ENCODE data around the gene TBC1D20. TPM values are rescaled to one million over a fixed set of nuclear protein-coding genes. Genes with fewer than 3 reads are reported as not detected.
A peak's percentile ranks its signal among the peaks of the same experiment; 100 is the strongest.
"Not testable (repeated sequence)": the region's sequence is repeated elsewhere in the genome, so short reads cannot be mapped to it uniquely, and the experiment has no call there.

The TBC1D20 gene
- total RNA-seq, 3 donors from 2014 or later (not counting 1 experiment from before 2014, with no cell fraction given) = 32.5 to 47.6 (median 44.2) TPM

GRCh38 chr20:458776-459175 is 3.6 kb downstream of the TBC1D20 start:
- Mint-ChIP-seq H3K27me3 (ENCODE audit: low read depth in 2 of 2) (no peaks in the 10 kb centered on the region), H3K4me3 (no peak overlapping the region), H3K36me3 (no peaks in the 10 kb centered on the region), H3K27ac (no peak overlapping the region), H3K4me1 (peaks cover 34 to 52% of the 10 kb centered on the region in 2 donors), H3K9me3 (no peaks in the 10 kb centered on the region)
- peaks cover 18% of the 10 kb centered on the region for H3K4me1 ChIP-seq (ENCODE audit: control insufficient read depth, insufficient read depth, low read length)
- DNase-seq (no peak), ATAC-seq (no peak)
- H3K36me3 ChIP-seq (ENCODE audit: control insufficient read depth, insufficient read depth, low read length) = no peaks in the 10 kb centered on the region
- intact Hi-C loops (cut with micrococcal nuclease) = no loop called here
- no peaks in the 10 kb centered on the region for H3K9me3 ChIP-seq (ENCODE audit: control insufficient read depth, insufficient read depth, low read length)
- 75% methylated on average over 5 of the region's 6 CpGs for WGBS (ENCODE audit: insufficient coverage)
- no peak overlapping the region for H3K27ac ChIP-seq (ENCODE audit: low read length)
- no peak overlapping the region for H3K4me3 ChIP-seq (ENCODE audit: low read length)
- no peak for TF ChIP-seq CTCF (IDR thresholded peaks at IDR 0.05)
- H3K27me3 ChIP-seq (ENCODE audit: control insufficient read depth, insufficient read depth, low read length) = no peaks in the 10 kb centered on the region

- Mint-ChIP-seq H3K9me3 (no peaks in the 10 kb centered on the region), H3K27me3 (ENCODE audit: low read depth in 2 of 2) (no peaks in the 10 kb centered on the region), H3K36me3 (no peaks in the 10 kb centered on the region), H3K27ac (no peak overlapping the region), H3K4me3 (no peak overlapping the region), H3K4me1 (peaks cover 14 to 28% of the 10 kb centered on the region in 2 donors)
- H3K27me3 ChIP-seq (ENCODE audit: control insufficient read depth, insufficient read depth, low read length) = no peaks in the 10 kb centered on the region
- TF ChIP-seq CTCF (IDR thresholded peaks at IDR 0.05) = no peak
- H3K9me3 ChIP-seq (ENCODE audit: control insufficient read depth, insufficient read depth, low read length) = no peaks in the 10 kb centered on the region
- H3K4me1 ChIP-seq (ENCODE audit: control insufficient read depth, insufficient read depth, low read length) = peaks cover under 1% of the 10 kb centered on the region
- H3K36me3 ChIP-seq (ENCODE audit: control insufficient read depth, insufficient read depth, low read length) = no peaks in the 10 kb centered on the region
- intact Hi-C loops (cut with micrococcal nuclease) = no loop called here
- 97% methylated on average over 3 of the region's 3 CpGs for WGBS (ENCODE audit: insufficient coverage)
- no peak for DNase-seq
- H3K27ac ChIP-seq (ENCODE audit: low read length) = no peak overlapping the region
- H3K4me3 ChIP-seq (ENCODE audit: low read length) = no peak overlapping the region
- no peak for ATAC-seq
Observed at GRCh38 chr20:454951-455350, 7.4 kb downstream of the TBC1D20 start.

GRCh38 chr20:452021-452420 is 10.3 kb downstream of the TBC1D20 start:
- H3K27me3 ChIP-seq (ENCODE audit: control insufficient read depth, insufficient read depth, low read length); H3K4me3 Mint-ChIP-seq; H3K9me3 Mint-ChIP-seq; H3K4me1 ChIP-seq (ENCODE audit: control insufficient read depth, insufficient read depth, low read length); ATAC-seq; H3K4me3 ChIP-seq (ENCODE audit: low read length); DNase-seq; H3K9me3 ChIP-seq (ENCODE audit: control insufficient read depth, insufficient read depth, low read length); intact Hi-C loops (cut with micrococcal nuclease); H3K36me3 ChIP-seq (ENCODE audit: control insufficient read depth, insufficient read depth, low read length); H3K36me3 Mint-ChIP-seq; H3K27me3 Mint-ChIP-seq (ENCODE audit: low read depth in 2 of 2); H3K27ac ChIP-seq (ENCODE audit: low read length): not testable (repeated sequence)
- Mint-ChIP-seq H3K4me1 (peaks cover 0 to 10% of the 10 kb centered on the region in 2 donors), H3K27ac (peak overlapping the region in 1 of 2 donors; percentile 16)
- 87% methylated on average over 11 of the region's 11 CpGs for WGBS (ENCODE audit: insufficient coverage)

- no peaks in the 10 kb centered on the region for H3K27me3 Mint-ChIP-seq (ENCODE audit: low read depth in 2 of 2)
- H3K27ac Mint-ChIP-seq = peak overlapping the region; percentile 25 to 38
- H3K9me3 Mint-ChIP-seq = no peaks in the 10 kb centered on the region
- H3K9me3 ChIP-seq (ENCODE audit: control insufficient read depth, insufficient read depth, low read length) = no peaks in the 10 kb centered on the region
- no peak overlapping the region for H3K4me3 Mint-ChIP-seq
- 98% methylated on average over 4 of the region's 5 CpGs for WGBS (ENCODE audit: insufficient coverage)
- no peak for TF ChIP-seq CTCF (IDR thresholded peaks at IDR 0.05)
- no peaks in the 10 kb centered on the region for H3K4me1 ChIP-seq (ENCODE audit: control insufficient read depth, insufficient read depth, low read length)
- H3K4me1 Mint-ChIP-seq = peaks cover 6 to 10% of the 10 kb centered on the region in 2 donors
- DNase-seq = no peak
- no peaks in the 10 kb centered on the region for H3K27me3 ChIP-seq (ENCODE audit: control insufficient read depth, insufficient read depth, low read length)
- intact Hi-C loops (cut with micrococcal nuclease) = no loop called here
- peaks cover 6% of the 10 kb centered on the region for H3K36me3 Mint-ChIP-seq
- H3K27ac ChIP-seq (ENCODE audit: low read length) = no peak overlapping the region
- peaks cover 39% of the 10 kb centered on the region for H3K36me3 ChIP-seq (ENCODE audit: control insufficient read depth, insufficient read depth, low read length)
- ATAC-seq = no peak
- no peak overlapping the region for H3K4me3 ChIP-seq (ENCODE audit: low read length)
Observed at GRCh38 chr20:445514-446336, 16.6 kb downstream of the TBC1D20 start.

Measured in natural killer cell (primary cell).